ENCODE data around the gene MANF.

Gene MANF

DNA sequence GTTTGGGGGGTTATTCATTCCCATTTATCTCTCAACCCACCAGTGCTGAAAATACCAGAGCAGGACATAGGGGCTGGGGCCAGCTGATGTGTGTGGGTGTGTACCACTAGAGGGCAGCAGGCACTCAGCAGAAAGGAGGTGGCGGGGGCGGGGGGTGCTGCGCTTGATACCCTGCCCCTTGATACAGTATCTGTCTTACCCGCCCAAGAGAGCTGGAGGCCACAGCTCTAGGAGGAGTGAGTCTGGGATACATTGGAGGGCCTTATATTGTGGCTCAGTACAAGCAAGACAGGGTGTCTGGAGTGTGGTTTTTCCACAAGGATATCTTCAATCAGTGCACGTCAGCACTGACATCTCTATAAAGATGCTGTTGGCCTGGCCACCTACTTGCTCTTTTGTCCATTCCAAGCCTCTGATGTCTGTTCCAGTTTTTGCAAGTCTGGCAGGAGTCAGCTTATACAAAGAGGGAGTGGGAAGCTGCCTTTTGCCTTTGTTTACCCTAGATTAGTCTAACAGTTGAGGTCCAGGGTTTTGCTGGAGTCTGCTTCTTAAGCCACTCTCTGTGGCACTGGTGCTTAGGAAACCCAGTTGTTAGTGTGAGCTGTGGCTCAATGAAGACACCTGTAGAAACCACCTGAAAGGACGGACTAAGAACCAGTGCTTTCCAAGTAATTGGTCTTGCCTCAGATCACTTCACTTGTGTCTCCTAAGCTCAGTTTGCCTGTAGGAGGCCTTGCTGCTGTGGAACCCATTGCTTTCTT lies 4.5 kb downstream of the MANF start:
- peaks cover 4% of the 10 kb centered on the region for H3K4me1 ChIP-seq (ENCODE audit: insufficient read depth, low read length)
- no peak overlapping the region for H3K9ac ChIP-seq (ENCODE audit: low read depth, low read length)
- H3K9me3 ChIP-seq (ENCODE audit: control insufficient read depth, insufficient read depth, low read length): peaks cover 8% of the 10 kb centered on the region; the same call in 1 of the 2 replicates
- H3K36me3 ChIP-seq (ENCODE audit: insufficient read depth, low read length): peaks cover 37% of the 10 kb centered on the region

GRCh38 chr3:51390246-51391074 lies 5.4 kb downstream of the MANF start:
- H3K4me1 ChIP-seq (ENCODE audit: insufficient read depth, low read length): peaks cover 4% of the 10 kb centered on the region

DNA sequence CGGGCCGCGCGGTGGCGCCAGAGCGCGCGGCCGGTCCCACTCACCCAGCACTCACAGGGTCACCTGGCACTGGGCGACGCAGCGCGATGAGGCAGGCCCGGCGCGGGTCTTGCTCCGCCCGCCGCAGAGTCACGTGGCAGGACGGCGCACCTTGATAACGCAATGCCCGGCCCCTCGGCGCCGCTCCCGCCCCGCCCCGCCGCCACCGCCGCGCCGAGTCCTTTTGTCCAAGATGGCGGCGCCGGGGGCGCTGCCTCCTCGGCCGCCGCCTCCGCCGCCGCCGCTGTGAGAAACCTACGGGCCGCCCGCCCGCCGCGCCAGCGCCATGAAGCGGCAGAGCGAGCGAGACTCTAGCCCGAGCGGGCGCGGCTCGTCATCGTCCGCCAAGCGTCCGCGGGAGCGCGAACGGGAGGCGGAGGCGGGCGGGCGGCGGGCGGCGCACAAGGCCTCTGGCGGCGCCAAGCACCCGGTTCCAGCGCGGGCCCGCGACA lies 6.0 kb downstream of the MANF start, which contains the start of gene RBM15B:
Gene RBM15B, plus strand, starts transcription at position 211 of the 491 bp plus-strand sequence. Its CDS starts 115 bp downstream, at position 326.
- peaks cover 47% of the 10 kb centered on the region for H3K36me3 ChIP-seq (ENCODE audit: insufficient read depth, low read length)
- H3K9ac ChIP-seq (ENCODE audit: low read depth, low read length): peak within 1 kb of the TSS; percentile 75
- H3K4me1 ChIP-seq (ENCODE audit: insufficient read depth, low read length): peaks cover 4% of the 10 kb centered on the region
- H3K9me3 ChIP-seq (ENCODE audit: control insufficient read depth, insufficient read depth, low read length): peaks cover 8% of the 10 kb centered on the region; the same call in 1 of the 2 replicates

More at GRCh38 chr3:51390246-51391074, 5.4 kb downstream of the MANF start:
- Histone ChIP-seq H3K9me3 (ENCODE audit: control insufficient read depth, insufficient read depth, low read length) (peaks cover 8% of the 10 kb centered on the region; the same call in 1 of the 2 replicates), H3K36me3 (ENCODE audit: insufficient read depth, low read length) (peaks cover 43% of the 10 kb centered on the region), H3K9ac (ENCODE audit: low read depth, low read length) (peak overlapping the region; percentile 37)

GRCh38 chr3:51391566-51392354 lies 6.7 kb downstream of the MANF start:
- Histone ChIP-seq H3K36me3 (ENCODE audit: insufficient read depth, low read length) (peaks cover 42% of the 10 kb centered on the region), H3K9me3 (ENCODE audit: control insufficient read depth, insufficient read depth, low read length) (peaks cover 8% of the 10 kb centered on the region; the same call in 1 of the 2 replicates), H3K4me1 (ENCODE audit: insufficient read depth, low read length) (no peaks in the 10 kb centered on the region), H3K9ac (ENCODE audit: low read depth, low read length) (peak overlapping the region; percentile 75)

- H3K9ac ChIP-seq (ENCODE audit: low read depth, low read length): peak overlapping the region; percentile 75
- H3K36me3 ChIP-seq (ENCODE audit: insufficient read depth, low read length): peaks cover 41% of the 10 kb centered on the region
- H3K4me1 ChIP-seq (ENCODE audit: insufficient read depth, low read length): no peaks in the 10 kb centered on the region
- H3K9me3 ChIP-seq (ENCODE audit: control insufficient read depth, insufficient read depth, low read length): peaks cover 8% of the 10 kb centered on the region; the same call in 1 of the 2 replicates
These were observed 7.5 kb downstream of the MANF start for GRCh38 chr3:51392355-51393133.

- Histone ChIP-seq H3K9me3 (ENCODE audit: control insufficient read depth, insufficient read depth, low read length) (peaks cover 8% of the 10 kb centered on the region; the same call in 1 of the 2 replicates), H3K9ac (ENCODE audit: low read depth, low read length) (no peak overlapping the region), H3K4me1 (ENCODE audit: insufficient read depth, low read length) (no peaks in the 10 kb centered on the region), H3K36me3 (ENCODE audit: insufficient read depth, low read length) (peaks cover 38% of the 10 kb centered on the region)
These were observed 8.0 kb downstream of the MANF start for GRCh38 chr3:51393134-51393495.

DNA sequence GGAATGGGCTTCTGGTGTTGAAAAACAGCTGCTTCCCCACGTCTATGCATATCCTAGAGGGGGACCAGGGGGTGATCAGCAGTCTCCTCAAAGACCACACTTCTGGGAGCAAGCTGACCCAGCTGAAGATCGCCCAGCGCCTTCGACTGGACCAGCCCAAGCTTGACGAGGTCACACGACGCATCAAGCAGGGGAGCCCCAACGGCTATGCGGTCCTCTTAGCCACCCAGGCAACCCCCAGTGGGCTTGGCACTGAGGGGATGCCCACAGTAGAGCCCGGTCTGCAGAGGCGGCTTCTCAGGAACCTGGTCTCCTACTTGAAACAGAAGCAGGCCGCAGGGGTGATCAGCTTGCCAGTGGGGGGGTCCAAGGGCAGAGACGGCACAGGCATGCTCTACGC lies 8.5 kb downstream of the MANF start:
- peaks cover 8% of the 10 kb centered on the region; the same call in 1 of the 2 replicates for H3K9me3 ChIP-seq (ENCODE audit: control insufficient read depth, insufficient read depth, low read length)
- no peak overlapping the region for H3K9ac ChIP-seq (ENCODE audit: low read depth, low read length)
- H3K4me1 ChIP-seq (ENCODE audit: insufficient read depth, low read length): no peaks in the 10 kb centered on the region
- H3K36me3 ChIP-seq (ENCODE audit: insufficient read depth, low read length): peaks cover 36% of the 10 kb centered on the region

DNA sequence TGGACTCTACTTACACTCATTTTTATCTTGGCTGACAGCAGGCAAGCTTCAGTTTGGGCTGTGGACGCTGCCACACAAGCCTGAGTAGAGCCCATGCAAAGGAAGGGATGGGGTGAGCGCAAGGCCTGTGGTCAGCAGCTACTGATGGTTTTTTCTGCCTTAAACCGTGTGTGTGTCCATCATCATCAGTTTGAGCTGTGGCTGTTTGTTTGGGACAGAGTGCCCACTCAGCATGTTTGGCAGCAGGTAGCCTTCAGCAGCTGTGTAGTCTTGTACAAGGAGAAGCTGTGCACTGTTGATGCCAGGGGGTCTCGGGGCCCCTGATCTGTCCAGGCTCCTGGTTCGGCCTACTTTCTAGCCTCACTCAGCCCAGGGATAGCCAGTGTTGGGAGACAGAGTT lies 9.4 kb downstream of the MANF start:
- Histone ChIP-seq H3K36me3 (ENCODE audit: insufficient read depth, low read length) (peaks cover 35% of the 10 kb centered on the region), H3K4me1 (ENCODE audit: insufficient read depth, low read length) (no peaks in the 10 kb centered on the region), H3K9ac (ENCODE audit: low read depth, low read length) (no peak overlapping the region), H3K9me3 (ENCODE audit: control insufficient read depth, insufficient read depth, low read length) (peaks cover 8% of the 10 kb centered on the region; the same call in 1 of the 2 replicates)

DNA sequence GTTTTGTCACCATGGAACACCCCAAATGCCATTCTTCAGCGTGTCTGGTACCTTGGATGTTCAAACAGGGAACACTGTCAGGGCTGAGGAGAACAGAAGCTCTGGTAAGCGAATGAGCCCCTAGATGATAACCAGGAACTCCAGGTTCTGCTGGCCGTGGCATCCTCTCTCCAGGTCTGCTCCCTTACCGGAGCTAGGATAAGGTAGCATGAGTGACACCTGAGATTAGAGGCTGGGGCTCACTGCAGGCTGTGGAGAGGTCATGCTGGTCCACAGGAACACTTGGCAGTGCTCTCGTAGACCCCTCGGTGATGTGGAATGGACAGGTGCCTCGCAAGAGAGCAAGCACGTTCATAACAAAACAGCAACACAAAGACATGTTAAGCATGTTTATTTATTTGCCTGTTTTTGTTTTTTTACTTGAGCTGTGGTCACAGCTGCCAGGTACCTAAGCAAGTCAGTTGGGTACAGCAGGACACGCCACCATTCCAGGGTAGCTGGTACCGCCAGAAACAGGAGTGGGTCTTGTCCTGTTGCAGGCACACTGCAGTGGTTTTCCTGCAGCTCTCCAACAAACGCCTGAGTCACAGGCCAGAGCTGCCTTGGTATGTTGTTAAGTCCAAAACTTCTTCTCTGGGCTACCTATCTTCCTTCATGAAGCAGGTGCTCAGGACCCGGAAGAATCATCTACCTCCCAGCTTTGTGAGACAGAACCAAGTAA lies 10.6 kb downstream of the MANF start:
- H3K36me3 ChIP-seq (ENCODE audit: insufficient read depth, low read length): peaks cover 28% of the 10 kb centered on the region
- H3K9me3 ChIP-seq (ENCODE audit: control insufficient read depth, insufficient read depth, low read length): peaks cover 3% of the 10 kb centered on the region; the same call in 1 of the 2 replicates
- H3K9ac ChIP-seq (ENCODE audit: low read depth, low read length): no peak overlapping the region
- H3K4me1 ChIP-seq (ENCODE audit: insufficient read depth, low read length): no peaks in the 10 kb centered on the region

DNA sequence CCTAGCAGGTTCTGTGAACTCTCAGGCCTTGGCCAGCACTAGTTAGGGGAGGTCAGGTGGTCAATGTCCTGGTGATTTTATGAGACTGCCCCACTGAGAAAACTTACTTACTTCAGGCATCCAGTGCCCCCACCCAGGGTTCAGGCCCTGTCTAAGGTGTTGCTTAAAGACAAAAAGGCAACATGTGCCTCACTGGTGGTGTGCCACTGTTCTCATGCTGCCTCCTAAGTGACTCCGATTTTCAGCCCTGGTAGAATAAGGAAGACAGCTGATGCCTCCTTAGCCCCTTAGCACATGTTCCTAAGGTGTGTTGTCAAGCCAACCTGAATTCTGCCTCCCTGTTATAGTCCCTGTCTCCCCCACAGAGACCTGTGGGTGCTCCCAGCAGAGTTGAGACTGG lies 11.3 kb downstream of the MANF start:
- Histone ChIP-seq H3K4me1 (ENCODE audit: insufficient read depth, low read length) (no peaks in the 10 kb centered on the region), H3K9me3 (ENCODE audit: control insufficient read depth, insufficient read depth, low read length) (peaks cover 3% of the 10 kb centered on the region; the same call in 1 of the 2 replicates), H3K36me3 (ENCODE audit: insufficient read depth, low read length) (peaks cover 28% of the 10 kb centered on the region), H3K9ac (ENCODE audit: low read depth, low read length) (no peak overlapping the region)

DNA sequence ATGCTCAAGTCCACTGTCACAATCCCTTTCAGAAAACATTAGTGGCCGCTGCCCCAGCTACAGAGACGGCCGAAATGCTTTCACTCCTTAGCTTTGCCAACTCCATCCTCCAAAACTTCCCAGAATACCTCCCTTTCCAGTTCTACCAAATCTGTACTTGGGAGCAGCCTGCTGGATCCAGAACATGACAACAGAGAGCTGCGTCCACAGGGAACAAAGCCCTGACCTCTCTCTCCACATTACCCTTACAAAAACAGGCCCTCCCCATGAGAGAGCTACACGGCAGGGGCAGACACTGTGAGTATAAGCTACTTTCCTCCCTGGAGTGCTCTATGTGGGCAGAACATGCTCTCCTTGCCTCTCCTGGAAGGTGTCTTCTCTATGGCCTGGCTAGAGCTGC lies 12.3 kb downstream of the MANF start:
- peaks cover 28% of the 10 kb centered on the region for H3K36me3 ChIP-seq (ENCODE audit: insufficient read depth, low read length)

DNA sequence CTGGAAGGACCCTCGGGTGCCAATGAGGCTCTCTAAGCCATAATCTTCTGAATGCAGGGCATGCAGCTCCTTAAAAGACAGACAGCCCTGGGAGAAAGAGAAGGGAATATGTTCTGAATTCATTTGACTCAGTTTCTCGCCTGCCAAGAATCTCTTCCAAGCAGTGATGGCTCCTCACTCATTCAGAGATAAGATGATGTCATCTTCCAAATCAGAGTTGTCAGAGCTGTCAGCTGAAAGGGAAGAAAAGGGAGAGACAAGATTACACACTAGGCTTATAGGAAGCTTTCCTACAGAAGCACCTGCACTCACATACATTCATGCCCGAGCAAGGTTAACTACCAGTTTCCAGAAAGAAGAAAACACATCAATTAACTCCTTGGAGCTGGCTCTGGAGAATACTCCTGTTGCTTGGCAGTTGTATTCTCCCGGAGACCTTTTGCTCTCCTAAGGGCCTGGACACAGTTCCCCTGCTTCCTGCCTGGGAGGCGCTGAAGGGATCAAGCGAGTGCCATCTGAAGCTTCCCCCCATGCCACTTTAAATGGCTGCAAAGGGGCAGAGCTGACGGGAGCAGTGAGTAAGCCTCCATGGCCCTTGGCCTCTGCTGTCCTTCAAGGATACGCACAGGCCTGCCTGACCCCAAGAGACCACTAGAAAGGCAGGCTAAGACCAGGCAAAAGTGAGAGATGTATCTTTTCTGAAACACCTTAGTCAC lies 13.7 kb downstream of the MANF start:
- H3K36me3 ChIP-seq (ENCODE audit: insufficient read depth, low read length): peaks cover 21% of the 10 kb centered on the region

More for the DNA sequence above, 12.3 kb downstream of the MANF start:
- Histone ChIP-seq H3K9ac (ENCODE audit: low read depth, low read length) (no peak overlapping the region), H3K9me3 (ENCODE audit: control insufficient read depth, insufficient read depth, low read length) (peaks cover 3% of the 10 kb centered on the region; the same call in 1 of the 2 replicates), H3K4me1 (ENCODE audit: insufficient read depth, low read length) (no peaks in the 10 kb centered on the region)

More for the DNA sequence above, 13.7 kb downstream of the MANF start:
- no peak overlapping the region for H3K9ac ChIP-seq (ENCODE audit: low read depth, low read length)
- no peaks in the 10 kb centered on the region for H3K9me3 ChIP-seq (ENCODE audit: control insufficient read depth, insufficient read depth, low read length)
- no peaks in the 10 kb centered on the region for H3K4me1 ChIP-seq (ENCODE audit: insufficient read depth, low read length)
